BJ (cell line): ENCODE results near the gene WNT2B. TPM values are rescaled to one million over a fixed set of nuclear protein-coding genes. Genes with fewer than 3 reads are reported as not detected.

Experiments used
- CTCF ChIA-PET: fragments of 350-600 bp; formaldehyde crosslinking; extraction: SDS; loops from one replicate; lab custom pipeline; 2021; ENCODE audit warnings: antibody characterized with exemption, inconsistent platforms; lab: Yijun Ruan, JAX
- POLR2A ChIA-PET: fragments of 300-600 bp; sonication (Branson Sonifier 250); formaldehyde crosslinking; extraction: SDS; loops from one replicate; lab custom pipeline; 2021; ENCODE audit warnings: antibody characterized with exemption; lab: Charles Lee
- DNase-seq: peaks from one replicate; pipeline ENCODE4 v3.0.0-alpha.2; 2011; ENCODE audit warnings: low read depth
- H3K27me3 ChIP-seq: 2 replicates; pipeline ENCODE4 v1.6.0; 2011; ENCODE audit warnings: low read length; ENCODE audit not compliant: control insufficient read depth, insufficient read depth
- H3K36me3 ChIP-seq: 2 replicates; pipeline ENCODE4 v1.5.1; 2011; ENCODE audit warnings: low read length; ENCODE audit not compliant: control insufficient read depth, insufficient read depth
- H3K4me3 ChIP-seq: 2 replicates; pipeline ENCODE4 v1.5.1; 2011; ENCODE audit warnings: low read depth, mild to moderate bottlenecking, control low read depth, low read length
- polyA plus RNA-seq: library from polyadenylated mRNA; depleted of rRNA; stranded (reverse); fragments of >200 nt; gene quantifications from 2 replicates; pipeline ENCODE4 v1.2.3, GENCODE V29; 2011
- TF ChIP-seq, protein P1 (sequence below): IDR thresholded peaks from 2 replicates; pipeline ENCODE4 v1.5.1; 2011; ENCODE audit warnings: low read depth, mild to moderate bottlenecking, control low read depth, inconsistent platforms, low read length, moderate library complexity; ENCODE audit not compliant: insufficient read depth

The WNT2B gene
- polyA plus RNA-seq, 1 experiment = 3.1 TPM

DNA sequence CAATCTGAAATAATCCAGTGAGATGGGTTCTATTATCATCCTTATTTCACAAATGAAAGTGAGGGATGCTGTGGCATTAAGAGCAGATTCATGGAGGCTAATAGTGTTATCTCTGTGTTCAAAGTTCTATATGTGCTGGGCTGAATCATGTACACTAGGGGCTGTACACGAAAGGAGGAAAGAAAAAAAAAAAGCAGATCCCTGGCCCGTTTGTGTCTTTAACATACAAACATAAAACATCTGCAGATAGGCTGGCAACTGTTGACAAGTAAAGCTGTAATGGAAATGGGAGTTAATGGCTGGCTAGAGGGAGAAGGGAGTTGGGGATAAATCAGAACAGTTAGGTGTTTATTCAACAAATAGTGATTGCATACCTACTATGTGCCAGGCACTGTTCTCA is 3.1 kb downstream of the WNT2B start:
- Histone ChIP-seq H3K27me3 (peaks cover 1% of the 10 kb centered on the region), H3K36me3 (no peaks in the 10 kb centered on the region), H3K4me3 (no peak overlapping the region)
- TF ChIP-seq, protein P1, sequence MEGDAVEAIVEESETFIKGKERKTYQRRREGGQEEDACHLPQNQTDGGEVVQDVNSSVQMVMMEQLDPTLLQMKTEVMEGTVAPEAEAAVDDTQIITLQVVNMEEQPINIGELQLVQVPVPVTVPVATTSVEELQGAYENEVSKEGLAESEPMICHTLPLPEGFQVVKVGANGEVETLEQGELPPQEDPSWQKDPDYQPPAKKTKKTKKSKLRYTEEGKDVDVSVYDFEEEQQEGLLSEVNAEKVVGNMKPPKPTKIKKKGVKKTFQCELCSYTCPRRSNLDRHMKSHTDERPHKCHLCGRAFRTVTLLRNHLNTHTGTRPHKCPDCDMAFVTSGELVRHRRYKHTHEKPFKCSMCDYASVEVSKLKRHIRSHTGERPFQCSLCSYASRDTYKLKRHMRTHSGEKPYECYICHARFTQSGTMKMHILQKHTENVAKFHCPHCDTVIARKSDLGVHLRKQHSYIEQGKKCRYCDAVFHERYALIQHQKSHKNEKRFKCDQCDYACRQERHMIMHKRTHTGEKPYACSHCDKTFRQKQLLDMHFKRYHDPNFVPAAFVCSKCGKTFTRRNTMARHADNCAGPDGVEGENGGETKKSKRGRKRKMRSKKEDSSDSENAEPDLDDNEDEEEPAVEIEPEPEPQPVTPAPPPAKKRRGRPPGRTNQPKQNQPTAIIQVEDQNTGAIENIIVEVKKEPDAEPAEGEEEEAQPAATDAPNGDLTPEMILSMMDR = no peak
- DNase-seq = no peak
- ChIA-PET CTCF (interaction anchor here (1.2 to 2.6 kb wide), 3 partner anchors 10 to 116 kb away, joined by 3 to 11 read pairs (median 3); partner anchors contain the start of gene CTTNBP2NL), POLR2A (no interaction called here)

DNA sequence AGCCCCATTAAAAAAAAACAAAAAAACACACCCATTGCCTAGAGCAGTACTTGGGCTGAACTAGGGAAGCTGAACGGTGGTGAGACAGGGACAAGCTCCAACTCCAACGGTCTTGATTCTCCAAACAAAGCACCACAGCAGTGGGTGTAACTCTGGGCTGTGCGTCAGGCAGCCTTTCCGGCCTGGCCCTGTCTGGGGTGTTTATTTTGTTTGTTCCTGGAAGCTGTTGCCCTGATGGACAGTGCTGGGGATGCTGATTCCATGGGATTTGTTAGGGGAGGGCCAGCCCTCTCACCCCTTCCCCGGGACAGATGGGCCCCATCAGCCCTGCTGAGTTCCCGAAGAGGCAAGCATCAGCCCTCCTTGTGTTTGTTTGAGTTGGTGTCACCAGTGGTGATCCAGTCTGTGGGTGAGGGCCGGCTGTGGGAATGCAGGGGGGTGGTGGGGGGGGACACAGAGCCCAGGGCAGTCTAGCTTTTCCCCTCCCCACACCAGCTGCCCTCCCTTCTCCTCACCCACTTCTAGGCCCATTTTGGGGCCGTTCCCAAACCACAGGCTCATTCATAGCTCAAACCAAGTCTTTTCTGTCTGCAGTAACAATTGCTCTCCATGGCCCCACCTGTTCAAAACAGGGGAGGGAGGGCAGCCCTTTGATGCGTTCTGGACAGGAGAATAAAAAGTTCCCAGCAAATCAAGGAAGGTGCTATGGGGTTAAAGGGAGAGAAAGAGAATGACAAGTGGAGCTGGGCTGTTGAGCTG is 4.5 kb downstream of the WNT2B start:
- no peak for DNase-seq
- TF ChIP-seq, protein P1 = no peak
- Histone ChIP-seq H3K27me3 (peaks cover 1% of the 10 kb centered on the region), H3K36me3 (no peaks in the 10 kb centered on the region), H3K4me3 (no peak overlapping the region)
- ChIA-PET CTCF (interaction anchor here (0.8 to 1.2 kb wide), 4 partner anchors 11 to 108 kb away, joined by 3 to 5 read pairs (median 4); no protein-coding TSS in a partner anchor), POLR2A (interaction anchor here (0.6 to 1.0 kb wide), 2 partner anchors 12 to 198 kb away, joined by 5 to 6 read pairs; no protein-coding TSS in a partner anchor)

DNA sequence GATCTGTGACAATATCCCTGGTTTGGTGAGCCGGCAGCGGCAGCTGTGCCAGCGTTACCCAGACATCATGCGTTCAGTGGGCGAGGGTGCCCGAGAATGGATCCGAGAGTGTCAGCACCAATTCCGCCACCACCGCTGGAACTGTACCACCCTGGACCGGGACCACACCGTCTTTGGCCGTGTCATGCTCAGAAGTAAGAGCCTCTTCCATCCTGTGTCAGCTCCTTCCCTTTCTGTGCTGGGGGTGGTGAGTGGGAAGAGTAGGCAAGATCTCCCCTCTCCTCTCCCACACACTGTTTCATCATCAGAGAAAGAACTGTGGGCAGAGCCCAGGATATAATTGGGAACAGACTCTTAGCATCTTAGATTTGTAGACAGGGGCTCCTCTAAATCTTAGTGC is 6.1 kb downstream of the WNT2B start:
- Histone ChIP-seq H3K4me3 (no peak overlapping the region), H3K36me3 (no peaks in the 10 kb centered on the region), H3K27me3 (peaks cover 1% of the 10 kb centered on the region; the same call in 1 of the 2 replicates)
- no peak for DNase-seq
- CTCF ChIA-PET = interaction anchor here (1.1 kb wide), 1 partner anchor 119 kb away, joined by 4 read pairs; the partner anchor contains the start of gene CTTNBP2NL
- TF ChIP-seq, protein P1 = no peak
- POLR2A ChIA-PET = no interaction called here

DNA sequence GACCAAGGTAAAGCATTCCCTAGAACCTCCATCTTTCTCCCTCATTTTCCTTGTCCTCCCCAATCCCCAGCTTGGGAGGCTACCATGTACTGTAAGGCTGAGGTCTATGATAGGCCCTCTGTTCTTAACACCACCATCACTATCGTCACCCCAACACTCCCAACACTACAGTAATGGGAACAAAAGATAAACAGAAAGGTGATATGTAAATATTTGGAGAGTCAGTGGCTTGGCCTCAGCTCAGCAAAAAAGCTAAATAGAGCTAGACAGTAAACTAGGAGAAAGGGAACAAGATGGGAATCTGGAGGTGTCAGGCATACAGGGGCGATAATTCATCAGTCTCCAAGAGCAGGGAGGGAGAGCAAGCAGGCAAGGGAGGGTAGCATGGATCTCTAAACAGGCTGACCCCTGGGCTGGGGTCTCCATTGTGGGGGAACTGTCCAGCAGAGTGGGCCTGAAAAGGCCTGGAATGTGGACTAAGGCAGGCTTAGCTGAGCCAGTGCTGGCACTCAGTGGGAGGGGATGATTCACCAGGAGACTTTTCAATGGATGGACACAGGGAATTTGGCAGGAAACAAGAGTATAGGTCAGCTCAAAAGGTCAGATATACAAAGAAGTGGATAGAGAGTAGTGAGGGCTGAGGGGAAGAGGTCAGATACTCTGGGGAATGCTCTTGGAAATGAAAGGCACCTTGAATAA is 6.7 kb downstream of the WNT2B start:
- DNase-seq = no peak
- POLR2A ChIA-PET = interaction anchor here (0.9 kb wide), 1 partner anchor 121 kb away, joined by 3 read pairs; no protein-coding TSS in a partner anchor
- CTCF ChIA-PET = interaction anchor here (1.1 to 1.7 kb wide), 2 partner anchors 14 to 120 kb away, joined by 4 to 6 read pairs; partner anchors contain the start of gene CTTNBP2NL
- H3K4me3 ChIP-seq = no peak overlapping the region
- H3K27me3 ChIP-seq = peaks cover 1% of the 10 kb centered on the region; the same call in 1 of the 2 replicates
- H3K36me3 ChIP-seq = no peaks in the 10 kb centered on the region
- TF ChIP-seq, protein P1 = no peak
